Measurements from ENCODE around the gene ZCCHC7. TPM values are rescaled to one million over a fixed set of nuclear protein-coding genes. Genes with fewer than 3 reads are reported as not detected.

Gene ZCCHC7
- total and polyA plus RNA-seq, 9 of the 15 experiments (the other 6 are each of a cell fraction or from before 2014, with no cell fraction given), result 34.1 to 68.9 (median 48.8) TPM

DNA sequence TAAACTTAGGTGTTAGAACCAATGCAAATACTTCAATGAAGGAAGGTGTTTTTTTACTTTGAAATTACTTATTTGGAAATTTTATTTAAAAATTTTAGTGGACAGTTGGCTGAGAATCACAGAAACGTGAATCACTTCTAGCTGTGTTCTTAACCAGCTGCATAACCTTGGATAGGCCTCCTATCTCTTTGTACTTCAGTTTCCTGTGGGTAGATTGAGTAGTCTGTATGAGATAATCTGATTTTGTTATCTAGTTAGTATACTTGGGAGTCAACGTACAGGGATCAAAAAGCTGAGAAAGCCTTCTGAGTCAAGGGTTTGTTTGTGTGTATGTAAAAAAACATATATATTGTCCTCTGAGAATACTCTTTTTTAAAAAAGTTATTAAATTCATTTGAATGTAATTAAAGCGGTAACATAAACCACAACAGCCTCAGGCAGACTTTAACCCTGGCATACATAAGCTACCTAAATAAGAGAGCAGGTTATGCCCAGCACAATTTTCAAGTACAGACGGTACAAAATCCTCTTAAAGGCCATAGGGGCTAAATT lies 38.1 kb upstream of the ZCCHC7 start:
- no peak overlapping the region for H3K9ac ChIP-seq (ENCODE audit: insufficient read depth in 1 of 2, low read depth in 2 of 2, low read length in 2 of 2)
- no peak overlapping the region for H3K27ac ChIP-seq (ENCODE audit: extremely low read depth, low read depth, low read length)

More for the DNA sequence above, 38.1 kb upstream of the ZCCHC7 start:
- in situ Hi-C loops (cut with MboI), result no loop called here
- H3K4me3 ChIP-seq, result no peak overlapping the region
- no TSS peak for BruUV-seq (replicated peaks)
- POLR2A ChIA-PET, result interaction anchor here (0.5 to 1.8 kb wide), 3 partner anchors 18 to 1241 kb away, joined by 3 to 6 read pairs (median 5); partner anchors contain the start of gene ZCCHC7
- no peaks in the 10 kb centered on the region for H3K9me1 ChIP-seq (ENCODE audit: control insufficient read depth, insufficient read depth, low read length)
- H3K4me1 ChIP-seq (replicated peaks in 1 of 2; ENCODE audit: control insufficient read depth in 2 of 2, insufficient read depth in 2 of 2, low read length in 2 of 2), result peaks cover 5 to 9% of the 10 kb centered on the region in 2 experiments; a peak in 4 of 5 replicates
- 0 out of 2 replicates have a peak, but pooled peaks cover 5% of the 10 kb centered on the region for H4K20me1 ChIP-seq (replicated peaks; ENCODE audit: control insufficient read depth, insufficient read depth, low read length)
- H3K36me3 ChIP-seq (ENCODE audit: control insufficient read depth, insufficient read depth, low read length), result peaks cover 14% of the 10 kb centered on the region
- no peaks in the 10 kb centered on the region for H3K27me3 ChIP-seq (ENCODE audit: control insufficient read depth in 2 of 2, insufficient read depth in 2 of 2, low read length in 2 of 2)
- no peaks in the 10 kb centered on the region; the same call in 1 of the 2 replicates for H3K9me3 ChIP-seq (replicated peaks; ENCODE audit: control insufficient read depth, insufficient read depth, low read depth, low read length)
- CTCF ChIA-PET (ENCODE audit: low intra/inter-chr PET ratio), result interaction anchor here (0.8 kb wide), 1 partner anchor 38 kb away, joined by 4 read pairs; the partner anchor contains the start of gene ZCCHC7
- ATAC-seq (no peak), FAIRE-seq (no peak), DNase-seq (ENCODE audit: extremely low read depth in 1 of 4, low spot score in 3 of 4) (no peak)
- no peak overlapping the region for H3K4me2 ChIP-seq (ENCODE audit: insufficient read depth, low read length)
- 30% methylated on average over 4 of the region's 4 CpGs for WGBS (ENCODE audit: insufficient coverage, low coverage, missing lambda C conversion rate)
- no peak for TF ChIP-seq HEY1 (CRISPR knock-in tag; IDR thresholded peaks at IDR 0.05; ENCODE audit: borderline replicate concordance)
- TF ChIP-seq HMBOX1 (IDR thresholded peaks at IDR 0.05), result peak; percentile 97
- no peak for TF ChIP-seq ZNF57 (CRISPR knock-in tag; IDR thresholded peaks at IDR 0.05)
- TF ChIP-seq ZNF134 (CRISPR knock-in tag; conservative IDR thresholded peaks at IDR 0.05), result no peak
- TF ChIP-seq MTA1 (IDR thresholded peaks at IDR 0.05; ENCODE audit: borderline replicate concordance), result no peak
- H3K79me2 ChIP-seq (ENCODE audit: control insufficient read depth, insufficient read depth, low read length), result peaks cover 50% of the 10 kb centered on the region
- intact Hi-C loops (cut with micrococcal nuclease), result no loop called here
- H2AFZ ChIP-seq (ENCODE audit: low read depth, low read length), result no peak overlapping the region
